ENCODE results near the gene GCN1. TPM values are rescaled to one million over a fixed set of nuclear protein-coding genes. Genes with fewer than 3 reads are reported as not detected.

The GCN1 gene
- total RNA-seq, 1 donor from 2014 or later: 123 TPM

DNA sequence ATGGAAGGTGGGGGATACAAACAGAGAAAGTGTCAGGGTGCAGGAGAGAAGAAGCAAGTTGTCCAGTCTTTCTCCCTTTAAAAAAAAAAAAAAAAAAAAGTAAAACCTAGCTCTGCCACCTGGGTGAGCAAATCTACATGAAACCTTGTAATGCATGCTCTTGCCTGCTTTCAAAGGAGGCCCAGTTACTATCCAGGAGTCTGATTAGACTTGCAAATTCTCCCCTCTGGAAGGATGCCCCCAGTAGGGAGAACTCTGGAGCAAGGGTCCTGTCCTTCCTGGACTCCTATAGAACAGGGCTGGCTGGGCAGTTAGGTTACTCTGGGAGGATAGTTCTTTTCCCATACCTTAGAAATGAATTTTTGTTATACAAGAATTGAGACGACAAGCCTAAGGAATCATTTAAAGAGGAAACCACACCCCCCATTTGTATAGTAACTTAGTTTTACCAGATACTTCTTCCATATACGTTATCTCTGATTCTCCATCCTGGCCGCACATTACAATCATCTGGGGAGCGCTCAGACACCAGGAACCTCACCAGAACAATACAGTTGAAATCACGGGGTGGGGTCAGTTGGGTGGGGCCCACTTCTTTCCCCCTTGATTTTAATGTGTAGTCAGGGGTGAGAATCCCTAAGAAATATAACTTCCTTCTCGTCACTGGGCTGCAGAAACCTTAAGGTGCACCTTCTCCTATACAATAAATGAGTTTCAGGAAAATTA is 108.4 kb downstream of the GCN1 start:
- no peaks in the 10 kb centered on the region for H3K36me3 ChIP-seq (ENCODE audit: insufficient read depth, low read length)
- peaks cover 2% of the 10 kb centered on the region for H4K20me1 ChIP-seq (ENCODE audit: insufficient read depth, low read length)
- no peaks in the 10 kb centered on the region for H3K27me3 ChIP-seq (ENCODE audit: insufficient read depth, low read length)
- H3K27me3 Mint-ChIP-seq (ENCODE audit: low read depth, unreplicated experiment): no peaks in the 10 kb centered on the region
- H3K4me3 ChIP-seq (ENCODE audit: insufficient read depth, low read depth, low read length): no peak overlapping the region
- no peak for DNase-seq (ENCODE audit: low read depth)
- peaks cover 2% of the 10 kb centered on the region for H3K36me3 Mint-ChIP-seq (ENCODE audit: low read depth, unreplicated experiment)
- H3K79me2 ChIP-seq (ENCODE audit: insufficient read depth, low read length): no peaks in the 10 kb centered on the region
- H2AFZ ChIP-seq (ENCODE audit: low read depth, low read length): no peak overlapping the region
- H3K27ac Mint-ChIP-seq (ENCODE audit: unreplicated experiment): peak overlapping the region; percentile 69
- peak overlapping the region; percentile 88 for H3K4me2 ChIP-seq (ENCODE audit: low read length)
- peaks cover 5% of the 10 kb centered on the region for H3K4me1 ChIP-seq (ENCODE audit: insufficient read depth, low read length)
- peaks cover 1% of the 10 kb centered on the region for H3K9me3 Mint-ChIP-seq (ENCODE audit: unreplicated experiment)
- no peak overlapping the region for H3K4me3 Mint-ChIP-seq (ENCODE audit: unreplicated experiment)
- no peak for FAIRE-seq
- H3K9ac ChIP-seq (ENCODE audit: low read length): peak overlapping the region; percentile 73
- TF ChIP-seq, protein P1, sequence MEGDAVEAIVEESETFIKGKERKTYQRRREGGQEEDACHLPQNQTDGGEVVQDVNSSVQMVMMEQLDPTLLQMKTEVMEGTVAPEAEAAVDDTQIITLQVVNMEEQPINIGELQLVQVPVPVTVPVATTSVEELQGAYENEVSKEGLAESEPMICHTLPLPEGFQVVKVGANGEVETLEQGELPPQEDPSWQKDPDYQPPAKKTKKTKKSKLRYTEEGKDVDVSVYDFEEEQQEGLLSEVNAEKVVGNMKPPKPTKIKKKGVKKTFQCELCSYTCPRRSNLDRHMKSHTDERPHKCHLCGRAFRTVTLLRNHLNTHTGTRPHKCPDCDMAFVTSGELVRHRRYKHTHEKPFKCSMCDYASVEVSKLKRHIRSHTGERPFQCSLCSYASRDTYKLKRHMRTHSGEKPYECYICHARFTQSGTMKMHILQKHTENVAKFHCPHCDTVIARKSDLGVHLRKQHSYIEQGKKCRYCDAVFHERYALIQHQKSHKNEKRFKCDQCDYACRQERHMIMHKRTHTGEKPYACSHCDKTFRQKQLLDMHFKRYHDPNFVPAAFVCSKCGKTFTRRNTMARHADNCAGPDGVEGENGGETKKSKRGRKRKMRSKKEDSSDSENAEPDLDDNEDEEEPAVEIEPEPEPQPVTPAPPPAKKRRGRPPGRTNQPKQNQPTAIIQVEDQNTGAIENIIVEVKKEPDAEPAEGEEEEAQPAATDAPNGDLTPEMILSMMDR (IDR thresholded peaks at IDR 0.05; ENCODE audit: insufficient read depth, low read depth, low read length): no peak
- no peak for TF ChIP-seq EZH2 (IDR thresholded peaks at IDR 0.05; ENCODE audit: insufficient read depth, low read length)
- no peaks in the 10 kb centered on the region for H3K9me3 ChIP-seq (ENCODE audit: insufficient read depth, low read depth, low read length)
- H3K27ac ChIP-seq (ENCODE audit: low read depth, low read length): peak overlapping the region; percentile 52
- peaks cover 4% of the 10 kb centered on the region for H3K4me1 Mint-ChIP-seq (ENCODE audit: low read depth, unreplicated experiment)

DNA sequence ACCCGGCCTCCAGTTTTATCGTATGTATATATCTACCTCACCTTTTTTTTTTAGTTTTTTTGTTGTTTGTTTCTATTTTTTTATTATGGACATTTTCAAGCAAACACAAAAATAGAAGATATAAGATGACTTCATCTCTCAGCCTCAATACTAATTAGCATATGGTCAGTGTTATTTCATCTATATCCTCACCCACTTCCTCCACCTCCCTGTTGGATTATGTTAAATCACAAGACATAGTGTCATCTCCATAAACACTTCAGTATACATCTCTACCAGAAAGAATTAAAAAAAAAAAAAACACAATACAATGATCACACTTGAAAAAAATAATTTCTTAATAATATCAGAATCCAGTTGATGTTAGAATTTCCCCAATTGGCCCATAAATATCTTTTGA is 112.9 kb downstream of the GCN1 start:
- Histone ChIP-seq H3K9me3 (ENCODE audit: insufficient read depth, low read depth, low read length) (no peaks in the 10 kb centered on the region), H4K20me1 (ENCODE audit: insufficient read depth, low read length) (no peaks in the 10 kb centered on the region), H3K79me2 (ENCODE audit: insufficient read depth, low read length) (no peaks in the 10 kb centered on the region), H3K27me3 (ENCODE audit: insufficient read depth, low read length) (peaks cover 4% of the 10 kb centered on the region), H3K4me3 (ENCODE audit: insufficient read depth, low read depth, low read length) (no peak overlapping the region), H3K36me3 (ENCODE audit: insufficient read depth, low read length) (no peaks in the 10 kb centered on the region), H3K4me1 (ENCODE audit: insufficient read depth, low read length) (no peaks in the 10 kb centered on the region), H3K4me2 (ENCODE audit: low read length) (no peak overlapping the region), H3K9ac (ENCODE audit: low read length) (no peak overlapping the region), H2AFZ (ENCODE audit: low read depth, low read length) (no peak overlapping the region), H3K27ac (ENCODE audit: low read depth, low read length) (no peak overlapping the region)
- DNase-seq (ENCODE audit: low read depth) (no peak), FAIRE-seq (no peak)
- peaks cover 4% of the 10 kb centered on the region for H3K4me1 Mint-ChIP-seq (ENCODE audit: low read depth, unreplicated experiment)
- H3K9me3 Mint-ChIP-seq (ENCODE audit: unreplicated experiment): peaks cover 1% of the 10 kb centered on the region
- H3K36me3 Mint-ChIP-seq (ENCODE audit: low read depth, unreplicated experiment): no peaks in the 10 kb centered on the region
- peaks cover 7% of the 10 kb centered on the region for H3K27me3 Mint-ChIP-seq (ENCODE audit: low read depth, unreplicated experiment)
- TF ChIP-seq EZH2 (IDR thresholded peaks at IDR 0.05; ENCODE audit: insufficient read depth, low read length): no peak
- TF ChIP-seq, protein P1 (IDR thresholded peaks at IDR 0.05; ENCODE audit: insufficient read depth, low read depth, low read length): no peak
- H3K27ac Mint-ChIP-seq (ENCODE audit: unreplicated experiment): no peak overlapping the region
- H3K4me3 Mint-ChIP-seq (ENCODE audit: unreplicated experiment): no peak overlapping the region
